HEK293 (cell line): Measurements from ENCODE around the gene PKDREJ.

Experiments used
- CTCF ChIA-PET: fragments of 350-600 bp; formaldehyde crosslinking; extraction: SDS; loops from one replicate; lab custom pipeline; 2021; ENCODE audit warnings: antibody characterized with exemption; lab: Yijun Ruan, JAX
- POLR2A ChIA-PET: fragments of 300-600 bp; formaldehyde crosslinking; extraction: SDS; loops from one replicate; lab custom pipeline; 2020; ENCODE audit warnings: antibody characterized with exemption, inconsistent platforms; lab: Yijun Ruan, JAX
- H3K27ac ChIP-seq: fragments of 200-500 bp; sonication (Bioruptor generic); 2 replicates; pipeline ENCODE4 v1.5.1; 2014; ENCODE audit warnings: low read depth, low read length, control low read depth, inconsistent platforms; ENCODE audit errors: extremely low read depth
- H3K36me3 ChIP-seq, 2 experiments: fragments of 200-500 bp in 1 of 2; sonication (Bioruptor generic) in 1 of 2; 1 replicate in 1 of 2; 2 replicates in 1 of 2; pipeline ENCODE4 v1.5.1; 2014 to 2017; ENCODE audit warnings: inconsistent platforms in 2 of 2, low read length in 2 of 2; ENCODE audit not compliant: control insufficient read depth in 2 of 2, insufficient read depth in 1 of 2
- H3K4me1 ChIP-seq: fragments of 200-500 bp; sonication (Bioruptor generic); 2 replicates; pipeline ENCODE4 v1.5.1; 2014; ENCODE audit warnings: mild to moderate bottlenecking, low read length, inconsistent platforms; ENCODE audit not compliant: control insufficient read depth, insufficient read depth
- H3K4me3 ChIP-seq: 2 replicates; pipeline ENCODE4 v1.5.1; 2011; ENCODE audit warnings: low read depth, mild to moderate bottlenecking, control low read depth, low read length, moderate library complexity
- H3K9me3 ChIP-seq: fragments of 200-500 bp; sonication (Bioruptor generic); 2 replicates; pipeline ENCODE4 v1.5.1; 2014; ENCODE audit warnings: low read depth, low read length, inconsistent platforms; ENCODE audit not compliant: control insufficient read depth, insufficient read depth
- GLI2 ChIP-seq: fragments of 450-650 bp; formaldehyde crosslinking; IDR thresholded peaks from 2 replicates; pipeline ENCODE4; 2017; ENCODE audit warnings: missing biosample characterization, missing genetic modification characterization, low read depth, borderline replicate concordance
- ZBTB17 ChIP-seq: fragments of 450-650 bp; formaldehyde crosslinking; IDR thresholded peaks from 2 replicates; pipeline ENCODE4 v1.5.1; 2016; ENCODE audit warnings: missing biosample characterization, missing genetic modification characterization
- ZNF174 ChIP-seq: fragments of 450-650 bp; formaldehyde crosslinking; IDR thresholded peaks from 2 replicates; pipeline ENCODE4 v1.5.0; 2017; ENCODE audit warnings: missing biosample characterization, mild to moderate bottlenecking, missing genetic modification characterization
- ZNF2 ChIP-seq: fragments of 450-650 bp; formaldehyde crosslinking; IDR thresholded peaks from 2 replicates; pipeline ENCODE4 v1.5.1; 2016; ENCODE audit warnings: missing biosample characterization, missing genetic modification characterization
- ZNF324 ChIP-seq: fragments of 450-650 bp; formaldehyde crosslinking; IDR thresholded peaks from 2 replicates; pipeline ENCODE4 v1.5.1; 2016; ENCODE audit warnings: missing biosample characterization, missing genetic modification characterization
- ZNF510 ChIP-seq: fragments of 450-650 bp; formaldehyde crosslinking; IDR thresholded peaks from 2 replicates; pipeline ENCODE4 v1.5.1; 2018; ENCODE audit warnings: mild to moderate bottlenecking, missing genetic modification characterization, missing biosample characterization; ENCODE audit not compliant: insufficient replicate concordance
- ZNF621 ChIP-seq: fragments of 450-650 bp; formaldehyde crosslinking; IDR thresholded peaks from 2 replicates; pipeline ENCODE4 v1.5.1; 2017; ENCODE audit warnings: missing biosample characterization, missing genetic modification characterization
- ZNF670 ChIP-seq: fragments of 450-650 bp; formaldehyde crosslinking; IDR thresholded peaks from 2 replicates; pipeline ENCODE4 v1.5.1; 2016; ENCODE audit warnings: missing biosample characterization, missing genetic modification characterization, low read depth
- ZNF677 ChIP-seq: fragments of 450-650 bp; IDR thresholded peaks from 2 replicates; pipeline ENCODE4 v1.5.0; 2018; ENCODE audit warnings: missing biosample characterization, mild to moderate bottlenecking, missing genetic modification characterization, moderate library complexity
- ZNF707 ChIP-seq: fragments of 450-650 bp; formaldehyde crosslinking; IDR thresholded peaks from 2 replicates; pipeline ENCODE4 v1.5.1; 2016; ENCODE audit warnings: missing biosample characterization, missing genetic modification characterization
- ZNF777 ChIP-seq: fragments of 450-650 bp; formaldehyde crosslinking; IDR thresholded peaks from 2 replicates; pipeline ENCODE4 v1.5.1; 2017; ENCODE audit warnings: missing biosample characterization, missing genetic modification characterization, borderline replicate concordance
- ZSCAN23 ChIP-seq: fragments of 450-650 bp; formaldehyde crosslinking; IDR thresholded peaks from 2 replicates; pipeline ENCODE4 v1.5.1; 2016; ENCODE audit warnings: missing biosample characterization, missing genetic modification characterization
- ZSCAN5A ChIP-seq: fragments of 450-650 bp; formaldehyde crosslinking; IDR thresholded peaks from 2 replicates; pipeline ENCODE4 v1.5.1; 2016; ENCODE audit warnings: missing biosample characterization, missing genetic modification characterization
- TF ChIP-seq, protein P1 (sequence below): fragments of 450-650 bp; formaldehyde crosslinking; IDR thresholded peaks from 2 replicates; pipeline ENCODE4 v1.5.1; 2016; ENCODE audit warnings: missing biosample characterization, missing genetic modification characterization, borderline replicate concordance
- TF ChIP-seq, protein P2 (sequence below): fragments of 450-650 bp; formaldehyde crosslinking; IDR thresholded peaks from 2 replicates; pipeline ENCODE4 v1.5.1; 2016; ENCODE audit warnings: missing biosample characterization, missing genetic modification characterization

The PKDREJ gene

GRCh38 chr22:46312056-46312455 is 48.9 kb upstream of the PKDREJ start (continued):
- TF ChIP-seq, protein P1, sequence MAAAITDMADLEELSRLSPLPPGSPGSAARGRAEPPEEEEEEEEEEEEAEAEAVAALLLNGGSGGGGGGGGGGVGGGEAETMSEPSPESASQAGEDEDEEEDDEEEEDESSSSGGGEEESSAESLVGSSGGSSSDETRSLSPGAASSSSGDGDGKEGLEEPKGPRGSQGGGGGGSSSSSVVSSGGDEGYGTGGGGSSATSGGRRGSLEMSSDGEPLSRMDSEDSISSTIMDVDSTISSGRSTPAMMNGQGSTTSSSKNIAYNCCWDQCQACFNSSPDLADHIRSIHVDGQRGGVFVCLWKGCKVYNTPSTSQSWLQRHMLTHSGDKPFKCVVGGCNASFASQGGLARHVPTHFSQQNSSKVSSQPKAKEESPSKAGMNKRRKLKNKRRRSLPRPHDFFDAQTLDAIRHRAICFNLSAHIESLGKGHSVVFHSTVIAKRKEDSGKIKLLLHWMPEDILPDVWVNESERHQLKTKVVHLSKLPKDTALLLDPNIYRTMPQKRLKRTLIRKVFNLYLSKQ (tag by site-specific recombination) = no peak
- no peak for TF ChIP-seq ZSCAN23 (tag by site-specific recombination)

- peaks cover 70% of the 10 kb centered on the region in 2 experiments for H3K36me3 ChIP-seq
- TF ChIP-seq ZNF510 (no peak), ZNF324 (tag by site-specific recombination) (no peak), ZNF174 (tag by site-specific recombination) (no peak), GLI2 (tag by site-specific recombination) (no peak), ZNF777 (no peak), ZSCAN5A (tag by site-specific recombination) (no peak), ZNF621 (tag by site-specific recombination) (no peak), ZNF677 (tag by site-specific recombination) (no peak)
- POLR2A ChIA-PET = interaction anchor here (0.6 kb wide), 1 partner anchor 23 kb away, joined by 4 read pairs; no protein-coding TSS in a partner anchor
These were observed 46.5 kb upstream of the PKDREJ start for GRCh38 chr22:46309526-46310085.

DNA sequence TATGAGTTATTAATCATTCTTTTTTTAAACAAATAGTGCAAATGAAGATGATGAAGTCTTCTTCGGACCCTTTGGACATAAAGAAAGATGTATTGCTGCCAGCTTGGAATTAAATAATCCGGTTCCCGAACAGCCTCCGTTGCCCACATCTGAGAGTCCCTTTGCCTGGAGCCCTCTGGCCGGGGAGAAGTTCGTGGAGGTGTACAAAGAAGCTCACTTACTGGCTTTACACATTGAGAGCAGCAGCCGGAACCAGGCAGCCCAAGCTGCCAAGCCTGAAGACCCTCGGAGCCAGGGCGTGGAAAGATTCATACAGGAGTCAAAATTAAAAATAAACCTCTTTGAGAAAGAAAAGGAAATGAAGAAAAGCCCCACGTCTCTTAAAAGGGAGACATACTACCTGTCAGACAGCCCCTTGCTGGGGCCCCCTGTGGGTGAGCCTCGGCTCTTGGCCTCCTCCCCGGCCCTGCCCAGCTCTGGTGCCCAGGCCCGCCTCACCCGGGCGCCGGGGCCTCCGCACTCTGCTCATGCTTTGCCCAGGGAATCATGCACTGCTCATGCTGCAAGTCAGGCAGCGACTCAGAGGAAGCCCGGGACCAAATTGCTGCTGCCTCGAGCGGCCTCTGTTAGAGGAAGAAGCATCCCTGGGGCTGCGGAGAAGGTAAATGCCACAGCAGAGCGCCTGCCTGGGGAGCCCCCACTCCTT is 45.3 kb upstream of the PKDREJ start:
- Histone ChIP-seq H3K9me3 (no peaks in the 10 kb centered on the region), H3K4me3 (no peak overlapping the region), H3K27ac (no peak overlapping the region), H3K36me3 (peaks cover 70 to 75% of the 10 kb centered on the region in 2 experiments), H3K4me1 (no peaks in the 10 kb centered on the region)
- TF ChIP-seq ZBTB17 (tag by site-specific recombination) (no peak), ZNF670 (tag by site-specific recombination) (no peak), ZNF707 (tag by site-specific recombination) (no peak), ZNF2 (tag by site-specific recombination) (no peak)
- TF ChIP-seq, protein P2, sequence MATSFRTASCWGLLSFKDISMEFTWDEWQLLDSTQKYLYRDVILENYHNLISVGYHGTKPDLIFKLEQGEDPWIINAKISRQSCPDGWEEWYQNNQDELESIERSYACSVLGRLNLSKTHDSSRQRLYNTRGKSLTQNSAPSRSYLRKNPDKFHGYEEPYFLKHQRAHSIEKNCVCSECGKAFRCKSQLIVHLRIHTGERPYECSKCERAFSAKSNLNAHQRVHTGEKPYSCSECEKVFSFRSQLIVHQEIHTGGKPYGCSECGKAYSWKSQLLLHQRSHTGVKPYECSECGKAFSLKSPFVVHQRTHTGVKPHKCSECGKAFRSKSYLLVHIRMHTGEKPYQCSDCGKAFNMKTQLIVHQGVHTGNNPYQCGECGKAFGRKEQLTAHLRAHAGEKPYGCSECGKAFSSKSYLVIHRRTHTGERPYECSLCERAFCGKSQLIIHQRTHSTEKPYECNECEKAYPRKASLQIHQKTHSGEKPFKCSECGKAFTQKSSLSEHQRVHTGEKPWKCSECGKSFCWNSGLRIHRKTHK (tag by site-specific recombination) = no peak
- CTCF ChIA-PET = interaction anchor here (0.6 to 2.3 kb wide), 4 partner anchors 186 to 350 kb away, joined by 3 to 11 read pairs (median 4); no protein-coding TSS in a partner anchor
- POLR2A ChIA-PET = interaction anchor here (0.9 to 1.2 kb wide), 2 partner anchors 12 to 28 kb away, joined by 3 read pairs; partner anchors contain the start of gene GTSE1

More at GRCh38 chr22:46309526-46310085, 46.5 kb upstream of the PKDREJ start:
- Histone ChIP-seq H3K4me3 (no peak overlapping the region), H3K9me3 (no peaks in the 10 kb centered on the region), H3K4me1 (no peaks in the 10 kb centered on the region), H3K27ac (no peak overlapping the region)
- CTCF ChIA-PET = interaction anchor here (1.0 to 1.2 kb wide), 2 partner anchors 58 to 303 kb away, joined by 3 read pairs; no protein-coding TSS in a partner anchor
